ENCODE results near the gene PALM.
"Not testable (repeated sequence)": the region's sequence is repeated elsewhere in the genome, so short reads cannot be mapped to it uniquely, and the experiment has no call there.

The PALM gene

GRCh38 chr19:679418-680286 lies 29.1 kb upstream of the PALM start:
- no peak for DNase-seq

- peak; percentile 74 for DNase-seq
These were observed 28.3 kb upstream of the PALM start for GRCh38 chr19:680287-681028.

GRCh38 chr19:681029-682019 lies 27.4 kb upstream of the PALM start:
- DNase-seq = no peak

- no peak for DNase-seq
These were observed 25.9 kb upstream of the PALM start for GRCh38 chr19:682678-683320.

GRCh38 chr19:685454-685931 lies 23.2 kb upstream of the PALM start:
- no peak for DNase-seq

GRCh38 chr19:686589-687297 lies 22.0 kb upstream of the PALM start:
- no peak for DNase-seq

- no peak for DNase-seq
These were observed 21.1 kb upstream of the PALM start for GRCh38 chr19:687569-688166.

GRCh38 chr19:688214-688613 lies 20.5 kb upstream of the PALM start:
- DNase-seq = no peak

GRCh38 chr19:688992-689391 lies 19.7 kb upstream of the PALM start:
- no peak for DNase-seq

- no peak for DNase-seq
These were observed 18.5 kb upstream of the PALM start for GRCh38 chr19:690203-690602.

- DNase-seq = no peak
These were observed 14.0 kb upstream of the PALM start for GRCh38 chr19:694481-695351.

GRCh38 chr19:695352-695949 lies 13.3 kb upstream of the PALM start, which contains the start of gene PRSS57:
TSS of gene PRSS57 (minus strand) at chr19:695452. CDS start at chr19:695430, 22 bp downstream.
- DNase-seq = no peak

GRCh38 chr19:698529-698928 lies 10.2 kb upstream of the PALM start:
- DNase-seq = not testable (repeated sequence)

GRCh38 chr19:699885-700284 lies 8.8 kb upstream of the PALM start:
- DNase-seq = not testable (repeated sequence)

- not testable (repeated sequence) for DNase-seq
These were observed 5.9 kb upstream of the PALM start for GRCh38 chr19:702847-703246.

- no peak for DNase-seq
These were observed 5.4 kb upstream of the PALM start for GRCh38 chr19:703329-703650.

GRCh38 chr19:703651-704446 lies 4.9 kb upstream of the PALM start:
- DNase-seq = peak; percentile 56

- no peak for DNase-seq
These were observed 4.3 kb upstream of the PALM start for GRCh38 chr19:704447-704741.
